Fibroblast of skin of back (primary cell): ENCODE results near the gene C6orf132. TPM values are rescaled to one million over a fixed set of nuclear protein-coding genes. Genes with fewer than 3 reads are reported as not detected.
"Not testable (repeated sequence)": the region's sequence is repeated elsewhere in the genome, so short reads cannot be mapped to it uniquely, and the experiment has no call there.

ENCODE experiments used
- DNase-seq: peaks from one replicate; pipeline ENCODE4 v3.0.0-alpha.2; 2013
- polyA plus RNA-seq, 2 experiments: library from polyadenylated mRNA; unstranded; fragments of 120-200 nt; gene quantifications; one replicate each; pipeline ENCODE4 v1.2.1, GENCODE V29; 2013; ENCODE audit not compliant: insufficient read length in 2 of 2

C6orf132 gene
- 14.8 TPM for polyA plus RNA-seq (2013, experiment 1 of 2; ENCODE audit: insufficient read length)
- polyA plus RNA-seq (2013, experiment 2 of 2; ENCODE audit: insufficient read length) = 8.9 TPM

GRCh38 chr6:42142118-42142835, at the start of gene C6orf132:
Gene C6orf132, minus strand, starts transcription at chr6:42142620. Its CDS starts 176 bp downstream, at chr6:42142444.
- DNase-seq = peak; percentile 55

DNA sequence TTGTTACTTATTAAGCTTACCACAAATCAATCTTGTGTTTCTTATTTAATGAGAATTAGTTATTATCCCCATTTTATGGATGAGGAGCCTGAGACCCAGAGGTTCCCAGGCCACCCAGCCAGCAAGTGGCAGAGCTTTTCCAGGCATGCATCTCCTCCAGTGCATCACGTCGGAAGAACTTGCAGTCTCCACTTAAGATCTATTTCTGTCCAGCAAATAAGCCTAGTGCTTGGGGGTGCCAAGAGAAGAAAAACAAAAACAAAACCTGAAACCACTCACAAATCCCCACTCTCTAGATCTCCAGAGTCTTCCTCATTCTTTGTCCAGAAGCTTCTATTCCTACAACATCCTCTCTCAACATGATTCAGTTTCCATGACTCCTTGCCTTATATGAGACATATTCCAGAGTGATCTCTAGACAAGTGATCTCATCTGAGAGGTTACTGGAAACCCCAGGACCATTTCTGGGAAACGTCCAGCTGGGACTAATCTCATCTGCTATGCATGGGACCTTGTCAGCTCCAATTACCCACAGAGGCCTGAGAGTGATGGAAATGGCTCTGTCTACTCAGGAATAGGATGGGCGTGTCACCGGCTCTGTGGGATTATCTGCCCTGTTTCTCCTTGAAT, 48.2 kb upstream of the C6orf132 start:
- DNase-seq = peak; percentile 83

GRCh38 chr6:42188406-42188805, 46.0 kb upstream of the C6orf132 start:
- DNase-seq = no peak

DNA sequence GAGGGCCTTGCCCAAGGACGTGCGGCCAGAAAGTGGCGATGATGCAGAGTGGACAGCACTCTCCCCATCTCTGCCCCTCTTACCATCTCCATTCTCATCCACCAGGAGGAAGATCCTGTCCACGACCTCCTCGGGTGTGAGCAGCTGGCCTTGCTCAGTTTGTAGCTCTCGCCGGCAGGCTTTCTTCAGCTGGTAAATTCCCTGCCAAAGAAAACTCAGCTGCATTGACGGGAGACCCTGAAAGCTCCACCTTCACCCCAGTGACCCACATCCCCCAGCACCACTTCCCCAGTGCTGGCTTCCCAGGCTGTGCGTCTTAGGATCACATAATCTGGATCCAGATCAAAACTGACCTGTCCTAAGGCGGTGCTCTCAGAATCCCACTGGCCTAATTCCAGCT, 43.2 kb upstream of the C6orf132 start:
- DNase-seq = no peak

DNA sequence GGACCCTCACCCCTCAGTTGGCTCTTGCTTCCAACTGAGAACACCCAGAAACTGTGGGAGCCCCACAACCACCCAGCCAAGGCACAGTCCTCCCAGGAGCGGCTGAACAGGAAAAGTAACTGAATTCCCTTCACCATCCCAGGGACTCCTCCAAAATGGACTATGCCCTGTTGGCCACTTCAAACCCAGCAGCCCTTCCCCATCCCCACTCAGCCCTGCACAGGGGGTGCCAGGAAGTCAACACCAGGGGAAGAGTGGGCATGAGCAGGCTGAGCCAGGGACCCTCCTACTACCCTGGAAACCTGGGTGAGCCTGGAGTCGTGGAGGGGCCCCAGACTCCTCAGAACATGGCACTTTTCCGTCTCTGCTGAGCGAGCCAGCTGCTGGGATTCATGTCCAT, 42.1 kb upstream of the C6orf132 start:
- DNase-seq = no peak

DNA sequence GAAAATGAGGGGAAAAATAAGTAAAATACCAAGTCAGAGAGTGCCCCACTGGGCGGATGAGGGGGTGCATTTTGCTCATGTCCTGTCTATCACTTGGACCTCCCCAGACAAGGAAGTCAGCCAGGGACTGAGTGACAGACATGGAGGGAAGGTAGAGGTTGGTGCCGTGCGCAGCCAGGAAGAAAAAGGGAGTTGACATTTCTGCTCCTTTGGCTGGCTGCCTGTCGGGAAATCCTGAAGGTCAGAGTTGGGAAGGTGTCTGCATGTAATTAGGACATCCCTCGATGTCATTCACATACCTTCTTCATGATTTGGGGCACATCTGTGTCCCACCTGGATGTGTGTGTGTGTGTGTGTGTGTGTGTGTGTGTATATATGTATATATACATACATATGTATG, 39.7 kb upstream of the C6orf132 start:
- no peak for DNase-seq

DNA sequence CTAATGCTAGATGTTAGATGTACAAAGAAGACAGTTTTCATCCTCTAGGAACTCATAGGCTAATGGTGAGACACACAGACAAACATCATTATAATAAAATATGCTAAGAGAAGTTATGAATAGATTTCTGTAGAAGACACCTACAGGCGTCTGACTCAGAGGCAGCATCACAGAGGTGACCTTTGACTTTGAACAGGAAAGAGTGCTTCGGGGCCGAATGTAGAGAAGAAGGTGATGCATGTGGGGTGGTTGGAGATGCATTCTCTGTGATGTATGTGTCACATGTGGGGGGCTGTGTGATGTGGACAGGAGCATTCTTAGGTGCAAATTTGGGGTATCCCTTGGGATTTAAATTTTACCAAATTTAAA, 37.5 kb upstream of the C6orf132 start:
- DNase-seq = no peak

- no peak for DNase-seq
Observed at GRCh38 chr6:42179261-42179944, 37.0 kb upstream of the C6orf132 start.

GRCh38 chr6:42177514-42178364, 35.3 kb upstream of the C6orf132 start:
- no peak for DNase-seq

- no peak for DNase-seq
Observed at GRCh38 chr6:42176981-42177380, 34.6 kb upstream of the C6orf132 start.

DNA sequence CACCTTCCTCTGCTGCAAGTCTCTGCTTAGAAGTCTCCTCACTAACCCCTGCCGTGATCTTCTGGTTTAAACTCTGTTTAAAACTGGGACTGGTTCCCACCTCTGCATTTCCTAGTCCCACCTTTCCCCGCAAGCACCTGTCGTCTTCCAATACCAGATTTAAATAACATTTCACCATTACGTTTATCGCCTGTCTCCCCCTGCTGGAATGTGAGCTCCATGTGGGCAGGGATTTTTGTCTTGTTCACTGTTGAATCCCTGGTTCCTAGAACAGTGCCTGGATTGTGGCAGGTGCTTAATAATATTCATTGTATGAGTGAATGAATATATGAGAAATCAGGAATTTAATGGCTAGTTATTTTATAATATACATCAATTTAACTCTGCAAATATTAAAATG, 33.4 kb upstream of the C6orf132 start:
- DNase-seq = no peak

DNA sequence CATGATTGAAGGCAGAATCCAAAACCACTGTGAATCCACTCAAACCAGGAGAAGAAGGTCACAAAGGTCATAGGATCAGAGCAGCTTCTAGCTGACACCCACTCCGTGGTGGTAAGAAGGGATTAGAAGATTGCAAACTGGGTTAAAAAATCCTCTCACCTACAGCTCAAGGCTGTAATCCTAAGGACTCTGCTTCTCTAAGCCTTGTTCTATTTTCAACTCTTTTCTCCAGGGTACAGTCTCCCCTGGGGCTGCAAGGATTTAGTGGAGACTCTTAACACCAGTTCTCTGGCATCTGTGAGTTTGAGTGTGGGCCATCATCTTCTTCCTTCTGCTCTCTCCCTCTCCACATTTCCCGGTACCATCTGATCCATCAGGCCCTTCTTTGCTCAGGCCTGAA, 30.7 kb upstream of the C6orf132 start, which contains the start of gene GUCA1A:
GUCA1A (plus strand) TSS at position 264 of the 400 bp plus-strand sequence. CDS start 250 bp downstream, outside the sequence.
- no peak for DNase-seq

DNA sequence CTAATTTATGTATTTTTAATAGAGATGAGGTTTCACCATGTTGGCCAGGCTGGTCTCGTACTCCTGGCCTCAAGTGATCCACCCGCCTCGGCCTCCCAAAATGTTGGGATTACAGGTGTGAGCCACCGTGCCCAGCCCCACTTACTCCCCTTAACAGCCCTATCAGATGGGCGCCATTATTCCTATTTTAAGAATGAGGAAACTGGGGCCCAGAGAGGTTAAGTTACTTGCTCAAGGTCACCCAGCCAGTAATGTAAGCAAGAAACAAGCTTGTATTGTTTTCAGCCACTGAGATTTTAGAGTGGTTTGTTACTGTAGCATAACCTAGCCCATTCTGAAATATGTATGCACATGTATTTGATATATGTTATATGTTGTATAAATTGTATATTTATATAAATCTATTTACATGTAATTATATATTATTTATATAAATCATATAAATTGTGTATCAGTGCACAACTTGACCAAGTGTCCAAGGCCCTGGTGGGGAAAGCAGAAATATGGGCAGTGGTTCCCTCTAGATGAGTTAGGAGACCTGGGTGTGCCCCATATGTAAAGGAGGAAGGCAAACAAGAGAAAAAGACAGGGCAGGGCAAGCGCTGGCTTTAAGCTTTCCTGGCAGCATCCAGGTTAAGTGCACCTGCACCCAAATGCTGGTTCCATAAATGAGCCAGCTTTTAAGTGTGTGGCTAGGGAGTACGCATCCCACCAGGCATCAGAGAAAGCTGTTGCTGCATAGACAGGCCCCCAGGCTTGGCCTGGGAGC, 29.6 kb upstream of the C6orf132 start:
- no peak for DNase-seq

DNA sequence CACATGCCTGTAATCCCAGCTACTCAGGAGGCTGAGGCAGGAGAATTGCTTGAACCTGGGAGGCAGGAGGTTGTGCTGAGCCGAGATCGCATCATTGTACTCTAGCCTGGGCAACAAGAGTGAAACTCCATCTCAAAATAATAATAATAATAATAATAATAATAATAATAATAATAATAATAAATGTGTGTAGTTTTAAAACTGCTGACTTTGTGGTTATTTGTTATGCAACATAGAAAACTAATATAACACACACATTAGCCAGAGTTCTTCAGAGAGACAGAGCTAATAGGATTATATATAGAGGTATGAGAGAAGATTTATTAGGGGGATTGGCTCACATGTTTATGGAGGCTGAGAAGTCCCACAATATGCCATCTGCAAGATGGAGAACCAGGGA, 27.4 kb upstream of the C6orf132 start:
- DNase-seq = not testable (repeated sequence)

DNA sequence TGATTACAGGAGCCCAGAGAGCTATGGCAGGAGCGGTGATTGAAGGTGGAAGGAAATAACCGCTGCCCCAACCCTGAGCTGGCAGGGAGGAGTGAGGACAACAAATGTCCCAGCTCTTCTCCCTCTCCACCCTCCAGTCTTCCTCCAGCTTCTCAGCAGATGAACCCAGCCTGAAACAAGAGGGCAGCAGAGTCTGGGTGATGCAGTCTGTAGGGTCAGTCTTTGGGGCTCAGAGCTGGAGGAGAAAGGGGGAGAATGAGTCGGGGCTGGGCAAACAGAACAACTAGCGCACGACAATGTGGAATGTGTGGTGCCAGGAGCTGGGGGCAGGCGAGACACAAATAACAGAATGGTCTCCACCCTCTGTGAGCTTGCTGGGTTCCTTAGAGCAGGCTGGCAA, 26.2 kb upstream of the C6orf132 start:
- DNase-seq = no peak

GRCh38 chr6:42166444-42167141, 24.2 kb upstream of the C6orf132 start:
- peak; percentile 73 for DNase-seq

DNA sequence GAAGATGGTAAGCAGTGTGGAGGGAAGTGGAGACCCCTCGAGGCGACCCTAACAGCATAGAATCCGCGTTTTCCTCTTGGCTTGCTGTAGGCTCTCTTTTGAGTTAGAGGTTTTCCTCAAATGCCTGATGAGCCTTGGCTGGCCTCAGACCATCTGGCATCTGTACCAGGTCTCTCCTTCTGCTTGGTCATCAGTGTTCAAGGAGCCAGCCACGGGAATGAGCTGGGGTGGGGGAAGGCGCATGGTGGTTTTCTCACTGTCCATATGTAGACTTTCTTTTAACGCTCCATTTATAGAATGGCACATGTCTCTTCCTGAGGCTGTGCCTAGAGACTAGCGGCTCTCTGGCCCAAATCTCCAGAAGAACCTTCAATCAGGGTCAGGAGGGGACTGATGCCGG, 22.6 kb upstream of the C6orf132 start:
- peak; percentile 40 for DNase-seq

DNA sequence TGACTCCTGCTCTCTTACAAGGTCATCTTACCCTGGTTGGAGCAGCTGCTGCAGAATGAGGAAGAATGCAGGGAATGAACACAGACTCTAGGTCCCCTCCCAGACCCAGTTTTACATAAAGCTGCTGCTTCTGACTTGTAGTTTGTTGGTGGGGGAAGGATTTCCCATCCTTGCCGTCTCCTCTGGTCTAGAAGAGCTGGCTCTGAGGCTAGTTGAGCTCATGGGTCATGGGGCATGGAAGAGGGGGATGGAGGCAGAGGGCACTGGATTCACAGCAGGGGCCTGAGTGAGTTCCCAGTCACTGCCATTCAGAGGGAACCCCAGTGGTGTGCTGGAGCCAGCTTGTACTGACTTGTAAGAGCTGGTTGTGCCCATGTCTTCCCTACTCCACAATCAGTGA, 21.6 kb upstream of the C6orf132 start:
- peak; percentile 28 for DNase-seq

GRCh38 chr6:42162812-42163211, 20.4 kb upstream of the C6orf132 start:
- no peak for DNase-seq

GRCh38 chr6:42162384-42162783, 20.0 kb upstream of the C6orf132 start:
- no peak for DNase-seq

DNA sequence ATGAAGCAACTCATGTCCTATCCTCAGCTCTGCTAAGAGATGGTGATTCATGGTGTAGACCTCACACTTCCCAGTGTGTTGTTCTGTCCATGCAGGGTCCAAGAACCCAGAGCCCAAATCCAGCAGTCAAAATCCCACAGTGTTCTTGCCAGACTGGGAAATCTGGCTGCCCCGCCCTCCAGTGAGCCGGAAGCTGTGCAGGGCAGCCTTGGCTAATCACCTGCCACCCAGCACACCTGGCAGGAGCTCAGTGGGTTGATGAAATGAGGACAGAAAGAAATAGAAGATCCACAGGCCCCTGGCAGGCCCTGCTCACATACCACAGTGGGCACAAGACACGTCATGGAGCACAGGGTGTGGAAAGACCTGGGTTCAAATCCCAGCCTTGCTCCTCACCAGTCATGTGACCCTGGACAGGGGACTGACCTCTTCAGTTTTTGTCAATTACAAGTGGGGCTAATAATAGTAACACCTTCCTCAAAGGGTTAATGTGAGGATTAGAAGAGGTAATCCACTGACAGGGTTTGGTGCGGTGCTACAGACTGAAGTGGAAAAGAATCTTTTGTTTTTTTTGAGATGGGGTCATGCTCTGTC, 17.1 kb upstream of the C6orf132 start:
- DNase-seq = no peak
